Measurements from ENCODE around the gene DVL1.
"Not testable (repeated sequence)": the region's sequence is repeated elsewhere in the genome, so short reads cannot be mapped to it uniquely, and the experiment has no call there.

DVL1 gene

GRCh38 chr1:1317420-1317819 lies 31.8 kb downstream of the DVL1 start:
- Histone ChIP-seq H3K27me3 (replicated peaks; ENCODE audit: control insufficient read depth, insufficient read depth, low read length) (no peaks in the 10 kb centered on the region), H3K36me3 (ENCODE audit: control insufficient read depth, insufficient read depth, low read length) (peaks cover 32% of the 10 kb centered on the region), H3K4me3 (replicated peaks; ENCODE audit: low read depth, low read length) (no peak overlapping the region)
- TF ChIP-seq CTCF (IDR thresholded peaks at IDR 0.05; ENCODE audit: insufficient read depth, low read length, poor library complexity, severe bottlenecking) = no peak
- no peak for DNase-seq (ENCODE audit: extremely low read depth, insufficient read length)

- H3K36me3 ChIP-seq (ENCODE audit: control insufficient read depth, insufficient read depth, low read length) = peaks cover 35% of the 10 kb centered on the region
These were observed 33.0 kb downstream of the DVL1 start for GRCh38 chr1:1316199-1316598.

DNA sequence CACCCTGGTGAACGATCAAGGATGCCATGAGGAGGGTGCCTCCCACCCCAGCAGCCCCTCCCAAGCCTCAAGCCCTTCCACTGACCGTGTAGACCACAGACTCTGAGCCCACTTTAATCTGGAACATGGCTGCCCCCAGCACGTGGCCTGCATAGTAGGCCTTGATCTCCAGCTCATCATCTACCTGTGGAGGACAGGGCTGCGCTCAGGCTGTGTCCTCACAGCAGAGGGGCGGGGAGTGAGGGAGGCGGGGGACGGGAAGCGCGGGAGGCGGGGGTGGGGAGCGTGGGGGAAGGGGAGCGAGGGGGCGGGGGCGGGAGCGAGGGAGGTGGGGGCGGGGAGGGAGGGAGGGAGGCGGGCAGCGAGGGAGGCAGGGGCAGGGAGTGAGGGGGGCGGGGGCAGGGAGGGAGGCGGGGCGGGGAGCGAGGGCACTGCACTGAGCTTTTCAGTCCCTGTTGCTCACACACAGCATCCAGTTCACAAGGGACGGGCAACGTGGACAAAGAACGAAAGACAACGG lies 33.7 kb downstream of the DVL1 start:
- Histone ChIP-seq H3K27me3 (replicated peaks; ENCODE audit: control insufficient read depth, insufficient read depth, low read length) (no peaks in the 10 kb centered on the region), H3K36me3 (ENCODE audit: control insufficient read depth, insufficient read depth, low read length) (peaks cover 36% of the 10 kb centered on the region), H3K4me3 (replicated peaks; ENCODE audit: low read depth, low read length) (no peak overlapping the region)
- TF ChIP-seq CTCF (IDR thresholded peaks at IDR 0.05; ENCODE audit: insufficient read depth, low read length, poor library complexity, severe bottlenecking) = no peak
- DNase-seq (ENCODE audit: extremely low read depth, insufficient read length) = no peak

More at GRCh38 chr1:1316199-1316598, 33.0 kb downstream of the DVL1 start:
- H3K27me3 ChIP-seq (replicated peaks; ENCODE audit: control insufficient read depth, insufficient read depth, low read length); H3K4me3 ChIP-seq (replicated peaks; ENCODE audit: low read depth, low read length); DNase-seq (ENCODE audit: extremely low read depth, insufficient read length): not testable (repeated sequence)

DNA sequence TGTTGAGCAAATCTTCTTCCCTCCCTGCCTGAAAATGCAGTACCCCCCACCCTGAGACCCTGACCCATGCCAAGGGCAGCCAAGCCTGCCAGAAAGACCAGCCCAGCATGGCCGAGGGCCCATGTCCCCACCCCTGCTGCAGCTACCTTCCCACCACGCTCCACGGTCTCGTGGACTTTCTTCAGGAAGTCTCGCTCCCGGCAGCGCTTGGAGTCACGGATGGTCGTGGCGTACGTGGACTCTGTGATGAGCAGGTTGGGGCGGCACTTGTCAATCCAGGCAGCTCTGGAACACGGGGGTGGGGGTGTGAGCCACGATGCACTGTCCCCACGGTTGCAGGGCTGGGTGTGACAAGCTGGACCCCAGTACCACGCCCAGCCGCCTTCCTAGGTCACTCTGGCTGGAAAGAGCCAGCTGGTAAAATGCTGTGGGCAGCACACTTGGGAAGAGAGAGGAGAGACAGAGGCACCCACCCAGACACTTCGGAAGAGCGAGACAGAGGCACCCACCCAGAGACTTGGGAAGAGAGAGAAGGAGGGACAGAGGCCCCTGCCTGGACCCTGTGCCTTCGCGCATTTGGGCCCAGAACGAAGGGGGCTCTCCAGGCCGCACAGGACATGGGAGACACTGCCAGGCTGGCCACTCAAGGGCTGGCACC lies 34.4 kb downstream of the DVL1 start:
- H3K4me3 ChIP-seq (replicated peaks; ENCODE audit: low read depth, low read length) = no peak overlapping the region
- no peak for TF ChIP-seq CTCF (IDR thresholded peaks at IDR 0.05; ENCODE audit: insufficient read depth, low read length, poor library complexity, severe bottlenecking)
- peaks cover 34% of the 10 kb centered on the region for H3K36me3 ChIP-seq (ENCODE audit: control insufficient read depth, insufficient read depth, low read length)
- H3K27me3 ChIP-seq (replicated peaks; ENCODE audit: control insufficient read depth, insufficient read depth, low read length) = no peaks in the 10 kb centered on the region
- no peak for DNase-seq (ENCODE audit: extremely low read depth, insufficient read length)

- H3K36me3 ChIP-seq (ENCODE audit: control insufficient read depth, insufficient read depth, low read length) = peaks cover 31% of the 10 kb centered on the region
- no peaks in the 10 kb centered on the region for H3K27me3 ChIP-seq (replicated peaks; ENCODE audit: control insufficient read depth, insufficient read depth, low read length)
- no peak for DNase-seq (ENCODE audit: extremely low read depth, insufficient read length)
- no peak for TF ChIP-seq CTCF (IDR thresholded peaks at IDR 0.05; ENCODE audit: insufficient read depth, low read length, poor library complexity, severe bottlenecking)
- no peak overlapping the region for H3K4me3 ChIP-seq (replicated peaks; ENCODE audit: low read depth, low read length)
These were observed 35.0 kb downstream of the DVL1 start for GRCh38 chr1:1314237-1314586.

DNA sequence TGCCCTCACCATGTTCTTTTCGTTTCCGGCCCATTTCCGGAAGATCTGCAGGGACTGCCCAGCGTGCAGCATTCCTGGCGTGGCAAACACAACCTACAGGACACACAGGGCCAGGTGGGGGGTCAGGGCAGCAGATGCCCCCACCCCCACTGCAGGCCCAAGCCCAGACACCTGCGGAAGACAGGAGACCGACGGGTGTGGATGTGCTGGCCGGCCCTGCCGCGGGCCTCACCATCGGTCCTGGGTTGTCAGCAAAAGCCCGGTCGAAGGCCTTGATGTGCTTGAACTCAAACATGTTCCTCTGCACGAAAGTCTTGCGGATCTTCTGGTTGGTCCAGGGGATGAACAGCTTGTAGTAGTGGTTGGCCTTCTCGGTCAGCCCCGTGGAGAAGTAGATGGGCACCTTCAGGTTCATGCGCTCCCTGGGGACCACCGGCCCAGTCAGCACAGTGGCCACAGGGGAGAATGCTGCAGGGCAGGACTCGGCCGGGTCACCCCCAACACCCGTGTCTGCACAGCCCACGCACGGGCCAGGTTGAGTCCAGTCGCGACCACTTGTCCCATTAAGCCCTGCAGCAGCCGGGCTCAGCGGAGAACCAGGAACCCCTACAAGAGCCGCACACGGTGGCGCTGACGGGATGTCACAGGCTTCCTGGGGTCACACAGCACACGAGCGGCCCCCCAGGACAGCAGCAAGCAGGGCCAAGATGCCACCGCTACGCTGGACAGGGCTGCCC lies 35.5 kb downstream of the DVL1 start:
- H3K4me3 ChIP-seq (replicated peaks; ENCODE audit: low read depth, low read length) = no peak overlapping the region
- H3K36me3 ChIP-seq (ENCODE audit: control insufficient read depth, insufficient read depth, low read length) = peaks cover 28% of the 10 kb centered on the region
- DNase-seq (ENCODE audit: extremely low read depth, insufficient read length) = no peak
- no peak for TF ChIP-seq CTCF (IDR thresholded peaks at IDR 0.05; ENCODE audit: insufficient read depth, low read length, poor library complexity, severe bottlenecking)
- no peaks in the 10 kb centered on the region for H3K27me3 ChIP-seq (replicated peaks; ENCODE audit: control insufficient read depth, insufficient read depth, low read length)
